ENCODE data around the gene VWA8.
"Not testable (repeated sequence)": the region's sequence is repeated elsewhere in the genome, so short reads cannot be mapped to it uniquely, and the experiment has no call there.

The VWA8 gene

DNA sequence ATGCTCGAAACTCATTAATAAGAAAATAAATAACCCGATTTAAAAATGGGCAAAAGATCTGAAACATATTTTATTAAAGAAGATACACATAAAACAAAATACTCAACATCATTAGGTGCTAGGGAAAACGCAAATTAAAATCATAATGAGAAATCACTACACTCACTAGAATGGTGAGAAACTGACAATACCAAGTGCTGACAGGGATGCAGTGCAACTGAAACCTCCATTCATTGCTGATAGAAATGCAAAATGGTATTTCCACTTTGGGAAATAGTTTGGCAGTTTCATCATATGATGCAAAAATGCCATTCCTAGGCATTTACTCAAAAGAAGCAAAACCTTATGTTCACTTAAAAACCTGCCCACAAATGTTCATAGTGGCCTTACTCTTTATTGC, 278.1 kb downstream of the VWA8 start:
- DNase-seq (ENCODE audit: low read depth), result no peak

DNA sequence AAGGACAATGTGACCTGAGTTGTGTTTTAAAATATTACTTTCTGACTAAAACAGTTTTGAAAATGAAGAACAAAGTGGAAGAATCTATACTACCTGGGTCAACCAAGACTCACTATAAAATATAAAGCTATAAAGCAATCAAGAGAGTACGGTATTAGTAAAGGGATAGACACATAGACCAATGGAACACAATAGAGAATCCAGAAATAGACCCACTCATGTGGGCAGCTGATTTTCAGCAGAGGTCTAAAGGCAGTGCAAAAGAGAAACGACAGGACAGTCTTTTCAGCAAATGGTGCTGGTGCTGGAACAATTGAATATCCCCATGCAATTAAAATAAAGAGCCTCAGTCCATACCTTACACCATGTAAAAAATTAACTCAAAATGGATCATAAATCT, 278.9 kb downstream of the VWA8 start:
- DNase-seq (ENCODE audit: low read depth), result no peak

DNA sequence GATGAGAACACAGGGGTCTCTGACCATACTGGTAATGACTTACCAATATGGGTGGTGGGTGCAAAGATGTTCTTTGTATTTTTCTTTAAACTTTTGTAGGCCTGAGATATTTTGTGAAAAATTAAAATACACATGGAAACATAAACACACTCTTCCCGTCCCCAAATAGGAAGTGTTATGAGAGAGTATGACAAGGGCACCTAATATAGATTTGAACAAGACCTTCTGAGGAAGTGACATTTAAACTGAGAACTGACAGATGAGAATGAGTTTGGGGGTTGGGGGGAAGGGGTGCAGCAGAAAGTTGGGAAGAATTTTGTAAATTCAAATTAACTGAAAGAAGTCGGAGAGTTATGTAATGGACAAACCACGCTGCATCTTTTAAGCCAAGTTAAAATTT, 279.3 kb downstream of the VWA8 start:
- no peak for DNase-seq (ENCODE audit: low read depth)

DNA sequence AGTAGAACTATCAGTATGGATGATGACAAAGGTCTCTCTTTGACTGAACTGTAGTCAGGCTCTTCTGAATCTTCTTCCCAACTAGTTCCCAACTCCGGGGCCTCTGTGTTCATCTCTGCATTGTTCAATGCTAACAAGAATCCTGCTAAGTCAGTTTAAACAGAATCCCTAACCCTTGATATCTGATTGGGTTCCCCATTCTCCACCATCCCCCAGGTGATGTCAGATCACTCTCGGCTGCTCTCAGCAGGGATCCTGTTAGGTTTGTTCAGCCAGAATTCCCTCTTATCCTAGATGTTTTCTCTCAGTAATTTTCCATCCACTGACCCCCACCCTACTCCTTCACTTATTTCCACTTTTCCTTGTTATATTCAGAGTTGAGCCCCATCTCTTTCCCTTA, 280.0 kb downstream of the VWA8 start:
- DNase-seq (ENCODE audit: low read depth), result no peak

DNA sequence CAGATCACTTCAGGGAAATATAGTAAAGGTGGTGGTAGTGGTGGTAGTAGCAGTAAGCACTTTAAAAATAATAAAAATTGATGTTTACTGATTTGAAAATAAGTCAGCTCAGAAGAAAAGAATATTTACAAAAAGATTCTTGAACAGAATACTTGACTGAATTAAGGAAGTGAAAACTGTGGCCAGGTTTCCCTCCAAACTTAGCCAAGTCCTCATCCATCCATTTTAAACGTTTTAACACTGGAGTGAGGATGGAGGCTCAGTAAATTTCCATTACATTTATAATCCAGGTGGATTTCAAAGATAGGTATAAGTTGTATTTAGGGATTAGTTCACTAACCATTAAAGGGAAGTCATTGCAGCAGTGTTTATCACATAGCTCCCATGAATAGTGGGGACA, 282.1 kb downstream of the VWA8 start:
- no peak for DNase-seq (ENCODE audit: low read depth)

DNA sequence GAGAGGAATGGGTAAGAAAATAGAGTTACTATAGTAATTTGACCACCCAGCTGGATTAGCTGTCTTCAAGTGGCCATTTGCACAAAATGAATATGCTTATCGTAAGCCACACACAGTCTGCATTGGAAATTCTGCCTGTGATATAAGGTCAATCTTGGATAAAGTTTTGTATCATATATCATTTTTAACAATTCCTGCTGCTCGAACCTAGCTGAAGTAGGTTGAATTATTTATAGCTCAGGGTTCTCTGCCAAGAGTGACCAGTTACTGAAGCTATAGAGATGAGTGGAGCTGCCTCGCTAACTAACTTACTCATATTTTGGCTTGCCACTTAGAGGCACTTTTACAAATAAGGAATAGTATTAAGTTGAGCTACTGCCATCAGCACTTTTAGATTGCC, 282.7 kb downstream of the VWA8 start:
- no peak for DNase-seq (ENCODE audit: low read depth)

DNA sequence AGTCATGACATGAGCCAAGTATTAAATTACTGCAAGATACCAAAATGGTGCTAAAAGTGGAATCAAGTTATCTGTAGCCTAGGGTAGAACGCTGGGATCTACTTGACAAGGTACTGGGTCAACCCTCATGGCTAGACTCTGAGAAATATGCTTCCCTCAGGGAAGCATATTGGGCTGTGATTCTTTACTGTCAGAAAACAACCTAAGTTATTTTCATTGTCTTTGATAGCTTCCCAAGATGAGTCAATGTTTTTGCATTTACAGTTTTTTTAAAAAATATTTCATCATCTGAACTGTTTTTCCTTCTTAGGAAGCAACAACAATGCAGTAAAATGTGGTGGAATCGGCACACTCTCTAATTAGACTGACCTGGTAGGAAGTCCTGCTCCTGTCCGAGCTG, 285.6 kb downstream of the VWA8 start:
- no peak for DNase-seq (ENCODE audit: low read depth)

DNA sequence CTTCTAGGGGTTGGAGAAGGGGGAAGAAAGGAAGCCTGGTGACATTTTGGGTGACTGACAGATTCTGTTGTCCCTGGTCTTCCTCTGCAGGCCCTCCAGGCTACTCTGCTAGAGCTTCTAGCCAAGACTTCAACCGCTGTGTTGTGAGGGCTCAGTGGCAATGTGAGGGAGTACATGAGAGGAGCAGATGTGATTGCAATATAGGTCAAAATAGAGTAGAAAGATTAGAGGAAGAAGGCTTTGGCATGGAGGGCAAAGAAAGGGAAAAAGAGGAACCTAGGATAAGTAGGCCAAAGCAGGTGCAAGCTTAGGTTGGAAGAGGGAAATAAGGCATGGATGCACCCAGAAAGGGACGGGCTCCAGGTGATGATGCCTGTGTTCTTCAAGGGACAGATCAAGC, 286.7 kb downstream of the VWA8 start:
- no peak for DNase-seq (ENCODE audit: low read depth)

DNA sequence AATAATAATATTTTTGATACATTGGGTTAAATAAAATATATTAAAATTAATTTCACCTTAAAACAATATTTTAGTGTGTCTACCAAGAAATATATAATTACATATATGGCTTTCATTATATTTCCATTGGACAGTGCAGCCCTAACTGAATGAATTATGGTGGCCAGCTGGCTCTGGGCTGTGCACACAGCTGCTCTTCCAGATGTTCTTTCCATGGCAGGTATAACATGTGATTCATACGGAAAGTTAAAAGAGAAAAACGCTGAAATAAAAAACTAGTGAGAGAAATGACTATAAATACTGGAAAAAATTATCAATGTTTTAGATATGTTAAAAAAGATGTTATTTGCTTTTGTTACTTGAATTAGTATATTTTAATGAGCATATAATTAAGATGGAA, 287.3 kb downstream of the VWA8 start:
- no peak for DNase-seq (ENCODE audit: low read depth)

DNA sequence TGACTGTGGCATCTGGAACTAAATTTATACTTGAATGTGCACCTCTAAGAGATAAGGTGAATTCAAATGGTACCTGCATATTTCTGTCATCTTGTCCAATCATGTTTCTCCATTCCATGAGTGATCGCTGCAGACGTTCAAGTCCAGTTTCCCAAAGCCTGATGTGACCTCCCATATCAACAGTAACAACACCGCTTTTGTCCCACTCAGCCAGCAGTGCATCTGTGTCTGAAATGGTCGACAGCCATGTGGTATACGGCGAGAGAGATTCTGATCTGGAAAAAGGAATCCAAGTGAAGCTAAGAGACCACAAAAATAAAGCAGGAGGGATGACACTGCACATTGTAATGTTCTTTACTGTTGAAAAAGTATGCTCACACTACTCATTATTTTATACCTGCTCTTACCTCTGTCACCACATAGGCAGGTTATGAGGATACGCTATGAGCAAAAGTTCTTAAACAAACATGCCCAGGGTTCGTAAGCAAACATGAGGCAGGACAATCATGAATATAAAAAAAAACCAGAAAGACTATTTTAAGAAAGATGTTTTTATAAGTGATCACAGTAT, 290.0 kb downstream of the VWA8 start:
- no peak for DNase-seq (ENCODE audit: low read depth)

DNA sequence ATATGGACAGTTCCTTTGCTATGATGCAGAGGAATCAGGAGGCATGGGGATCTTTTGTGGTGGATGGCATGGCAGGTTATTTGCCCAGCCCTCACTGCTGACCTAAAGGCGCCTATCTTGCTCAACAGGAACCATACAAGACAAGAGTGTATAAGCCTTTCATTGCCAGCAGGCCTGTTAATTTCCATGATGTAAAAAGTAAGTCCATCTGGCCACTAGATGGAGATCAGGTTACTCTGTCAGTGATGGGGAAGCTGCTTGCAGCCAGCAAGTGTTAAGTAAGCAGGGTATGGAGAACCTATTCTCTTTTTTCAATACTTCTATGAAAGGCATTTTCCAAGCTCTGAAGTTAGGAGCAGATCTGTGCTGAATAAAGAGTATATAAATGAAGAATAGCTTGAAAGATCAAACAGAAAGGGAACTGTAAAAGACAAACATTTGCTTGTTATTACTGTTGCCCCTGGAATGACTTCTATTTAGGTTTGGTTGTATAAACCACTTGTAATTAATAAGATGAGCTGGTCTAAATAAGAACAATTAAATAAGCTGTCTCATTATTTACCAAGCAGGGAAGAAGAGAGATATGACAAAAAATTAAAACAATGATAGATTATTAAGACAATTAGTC, 292.7 kb downstream of the VWA8 start:
- DNase-seq (ENCODE audit: low read depth), result peak; percentile 7

DNA sequence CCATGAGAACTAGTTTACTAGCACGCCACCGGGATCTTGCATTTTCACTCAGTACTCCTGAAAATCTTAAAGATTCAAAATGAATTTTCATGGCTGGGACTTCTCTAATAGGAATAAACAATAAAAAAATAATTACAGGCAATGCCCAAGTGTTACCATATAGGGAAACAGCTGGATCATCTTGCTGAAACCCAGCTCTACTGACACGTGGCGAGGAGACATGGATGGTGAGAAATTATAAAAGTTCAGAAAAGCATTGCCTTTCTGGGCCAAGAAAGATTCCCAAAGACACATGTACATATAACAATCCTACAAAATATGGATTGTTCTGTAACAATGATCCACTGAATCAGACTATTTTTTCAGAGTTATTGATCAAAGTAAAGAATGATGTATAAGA, 294.3 kb downstream of the VWA8 start:
- DNase-seq (ENCODE audit: low read depth), result no peak

DNA sequence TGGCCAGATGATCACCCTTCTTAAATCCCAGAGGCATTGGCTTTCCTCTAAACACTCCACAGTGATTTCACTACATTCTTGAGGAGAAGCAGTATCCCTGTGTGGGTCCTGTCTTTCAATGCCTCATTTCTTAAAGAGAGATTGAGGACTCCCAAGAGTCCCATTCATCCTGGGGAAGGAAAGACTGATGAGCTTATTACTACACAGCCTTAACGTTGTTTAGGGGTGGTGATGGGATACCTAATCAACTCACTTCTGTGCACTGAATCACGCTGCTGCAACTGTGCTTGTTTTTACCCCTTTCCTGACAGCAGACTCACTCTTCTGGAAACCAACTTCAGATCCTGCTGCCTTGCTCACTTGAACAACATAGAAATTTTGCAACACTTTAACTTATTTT, 300.5 kb downstream of the VWA8 start:
- DNase-seq (ENCODE audit: low read depth), result no peak

DNA sequence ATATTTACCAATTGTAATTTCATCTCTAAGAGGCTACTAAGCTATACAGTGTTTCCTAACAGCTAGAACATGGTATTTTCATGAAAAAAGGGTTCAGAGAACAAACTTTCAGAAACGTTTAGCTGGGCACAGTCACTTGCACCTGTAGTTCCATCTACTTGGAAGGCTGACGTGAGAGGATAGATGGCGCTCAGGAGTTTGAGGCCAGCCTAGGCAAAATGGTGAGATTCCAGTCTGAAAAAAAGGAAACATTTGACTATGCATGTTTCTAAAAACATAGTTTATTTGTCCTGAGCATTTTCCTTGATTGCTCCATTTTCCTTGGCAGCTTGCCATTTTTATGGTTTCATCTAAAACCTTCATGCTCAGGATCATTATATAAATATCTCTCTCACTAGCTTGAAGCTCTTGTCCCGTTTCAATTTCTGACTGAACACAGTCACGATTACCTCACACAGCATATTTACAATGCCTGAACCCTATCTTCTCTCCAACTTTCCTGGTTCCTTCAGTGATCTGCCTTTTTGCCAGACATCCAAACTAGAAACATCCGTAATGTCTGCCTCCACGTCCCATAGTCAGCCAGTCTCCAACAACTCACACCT, 302.8 kb downstream of the VWA8 start:
- no peak for DNase-seq (ENCODE audit: low read depth)

DNA sequence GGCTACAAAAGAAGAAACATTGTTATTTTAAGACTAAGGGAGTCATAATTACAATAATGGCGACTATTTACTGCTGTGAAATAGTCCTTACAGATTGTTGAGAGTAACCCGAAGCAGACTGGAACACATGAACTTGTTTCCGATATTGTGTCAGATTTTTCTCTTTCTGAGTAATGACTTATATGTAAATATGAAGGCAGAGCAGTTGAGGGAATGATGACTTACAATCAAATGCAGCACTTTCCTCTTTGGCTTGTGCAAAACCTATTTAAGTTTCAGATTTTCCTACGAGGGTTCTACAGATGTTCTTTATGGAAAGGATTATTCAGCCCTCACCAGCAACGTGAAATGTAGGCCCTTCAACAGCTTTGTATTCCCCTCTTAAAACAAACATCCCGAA, 304.9 kb downstream of the VWA8 start:
- no peak for DNase-seq (ENCODE audit: low read depth)

DNA sequence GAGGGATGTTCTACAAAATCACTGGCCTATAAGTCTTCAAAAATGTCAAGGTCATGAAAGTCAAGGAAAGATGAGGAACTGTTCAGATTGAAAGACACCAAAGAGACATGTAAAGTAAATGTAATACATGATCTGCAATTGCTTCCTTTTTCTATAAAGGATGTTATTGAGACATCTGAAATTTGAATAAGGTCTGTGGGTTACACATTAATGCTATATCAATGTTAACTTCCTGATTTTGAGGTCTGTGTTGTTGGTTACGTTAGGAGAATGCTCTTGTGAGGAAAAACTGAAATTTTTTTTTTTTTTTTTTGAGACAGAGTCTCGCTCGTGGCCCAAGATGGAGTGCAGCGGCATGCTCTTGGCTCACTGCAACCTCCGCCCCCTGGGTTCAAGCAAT, 306.1 kb downstream of the VWA8 start:
- DNase-seq (ENCODE audit: low read depth), result no peak

DNA sequence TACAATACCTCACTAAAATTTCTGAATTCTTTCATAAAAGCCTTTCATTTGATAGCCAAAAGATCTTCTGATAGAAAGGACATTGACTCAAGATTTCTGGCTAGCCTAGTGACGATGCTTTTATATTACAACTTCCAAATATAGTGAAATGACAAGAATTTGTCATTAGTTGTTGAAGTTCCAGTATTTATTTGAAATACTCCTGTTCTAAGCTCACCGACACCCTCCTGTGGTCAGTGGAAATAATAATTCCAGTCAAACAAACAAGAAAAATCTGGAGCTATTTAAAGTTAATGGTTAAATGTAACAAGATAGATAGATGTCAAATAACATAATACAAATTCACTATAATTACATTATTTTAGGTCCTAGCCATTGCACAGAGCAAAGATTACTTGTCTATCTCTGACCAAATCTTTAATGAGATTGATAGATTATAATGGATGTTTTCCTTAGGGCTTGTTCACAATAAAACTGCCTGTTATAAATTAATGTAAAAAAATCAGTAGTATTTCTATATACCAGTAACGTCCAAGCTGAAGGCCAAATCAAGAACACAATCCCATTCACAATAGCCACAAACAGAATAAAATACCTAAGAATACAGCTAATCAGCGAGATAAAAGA, 308.1 kb downstream of the VWA8 start:
- DNase-seq (ENCODE audit: low read depth), result no peak

DNA sequence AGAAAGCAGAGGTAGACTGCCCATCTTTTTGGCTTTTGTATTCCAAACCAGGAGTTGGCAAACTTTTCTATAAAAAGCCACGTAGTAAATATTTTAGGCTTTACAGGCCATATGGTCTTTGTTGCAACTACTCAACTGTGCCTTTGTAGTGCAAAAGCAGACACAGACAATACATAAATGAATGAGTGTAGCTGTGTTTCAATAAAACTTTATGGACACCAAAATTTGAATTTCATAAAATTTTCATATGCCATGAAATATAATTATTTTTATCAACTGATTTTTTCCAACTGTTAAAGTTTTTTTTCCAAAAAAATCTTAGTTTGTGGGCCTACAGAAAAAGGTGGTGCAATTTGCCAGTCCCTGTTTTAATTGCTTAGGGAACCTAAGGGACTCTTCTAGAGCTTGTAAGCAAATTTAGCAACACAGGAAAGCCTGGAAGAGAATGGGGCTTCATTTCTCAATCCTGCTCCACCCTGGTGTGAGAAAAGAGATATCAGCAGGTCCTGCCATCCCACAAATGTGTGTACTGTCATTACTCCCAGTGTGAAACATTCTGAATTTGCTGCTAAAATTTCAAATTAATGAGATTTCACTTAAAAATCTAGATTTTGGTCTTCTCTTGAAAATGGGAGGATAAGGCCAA, 309.4 kb downstream of the VWA8 start:
- DNase-seq (ENCODE audit: low read depth), result no peak

DNA sequence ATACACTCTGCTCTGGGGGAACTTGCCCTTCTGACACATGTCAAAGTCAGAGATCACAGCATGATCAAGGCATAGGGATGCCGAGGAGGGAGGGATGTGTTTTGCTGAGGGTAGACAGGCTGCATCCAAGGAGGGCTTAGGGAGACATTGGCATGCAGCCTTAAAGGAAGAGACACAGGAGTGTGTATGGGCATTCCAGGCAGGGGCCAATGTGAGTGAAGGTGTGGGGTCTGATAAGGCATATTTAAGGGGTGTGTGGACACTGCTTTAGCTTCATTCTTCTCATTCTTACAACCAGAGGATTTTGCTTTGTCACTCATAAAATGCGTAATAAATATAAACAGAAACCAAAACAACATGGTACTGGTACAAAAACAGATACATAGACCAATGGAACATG, 310.2 kb downstream of the VWA8 start:
- no peak for DNase-seq (ENCODE audit: low read depth)

DNA sequence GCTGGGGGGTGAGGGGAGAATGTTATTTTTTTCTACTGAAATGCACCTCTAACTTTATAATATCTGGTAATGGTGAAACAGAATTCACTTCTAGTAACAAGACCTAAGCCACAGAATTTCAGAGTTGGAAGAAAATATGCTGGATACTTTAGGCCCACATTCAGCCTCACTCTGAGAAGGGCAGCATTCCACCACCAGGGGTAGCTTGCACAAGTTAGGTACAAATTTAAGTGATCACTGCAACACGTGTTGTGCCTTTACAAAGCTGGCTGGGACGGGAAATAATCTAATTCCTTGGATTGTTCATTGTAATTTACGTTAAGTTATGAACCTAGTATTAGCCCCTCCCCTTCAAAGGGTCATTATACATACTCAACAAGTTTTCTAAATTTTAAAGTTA, 311.2 kb downstream of the VWA8 start:
- DNase-seq (ENCODE audit: low read depth), result no peak

DNA sequence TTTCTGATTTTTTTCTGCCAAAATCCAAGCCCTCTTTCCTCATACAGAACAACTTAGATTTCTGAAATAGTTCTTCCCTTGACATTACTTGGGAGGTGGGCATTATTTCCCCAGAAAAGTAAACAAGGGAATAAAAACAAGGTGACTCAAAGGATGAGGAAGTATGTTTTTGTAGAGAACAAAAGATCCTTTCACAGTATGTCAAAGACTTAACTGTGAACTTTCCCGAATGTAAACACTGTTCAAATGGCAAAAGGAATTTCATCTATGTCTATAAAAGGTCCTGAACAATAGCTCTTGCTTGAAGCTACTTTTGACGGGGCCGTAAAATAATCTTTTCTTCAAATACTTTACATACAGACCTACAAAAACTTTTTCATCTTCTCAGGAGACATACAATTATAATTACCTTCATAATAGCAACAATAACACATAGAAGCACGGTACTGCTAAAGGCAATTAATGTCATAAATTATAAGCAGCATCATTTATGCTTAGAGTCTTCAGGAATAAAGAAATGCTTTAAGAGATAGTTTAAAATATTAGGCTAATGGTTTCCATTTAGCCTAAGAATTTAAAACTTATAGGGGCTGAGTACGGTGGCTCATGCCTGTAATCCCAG, 312.5 kb downstream of the VWA8 start:
- DNase-seq (ENCODE audit: low read depth), result no peak

DNA sequence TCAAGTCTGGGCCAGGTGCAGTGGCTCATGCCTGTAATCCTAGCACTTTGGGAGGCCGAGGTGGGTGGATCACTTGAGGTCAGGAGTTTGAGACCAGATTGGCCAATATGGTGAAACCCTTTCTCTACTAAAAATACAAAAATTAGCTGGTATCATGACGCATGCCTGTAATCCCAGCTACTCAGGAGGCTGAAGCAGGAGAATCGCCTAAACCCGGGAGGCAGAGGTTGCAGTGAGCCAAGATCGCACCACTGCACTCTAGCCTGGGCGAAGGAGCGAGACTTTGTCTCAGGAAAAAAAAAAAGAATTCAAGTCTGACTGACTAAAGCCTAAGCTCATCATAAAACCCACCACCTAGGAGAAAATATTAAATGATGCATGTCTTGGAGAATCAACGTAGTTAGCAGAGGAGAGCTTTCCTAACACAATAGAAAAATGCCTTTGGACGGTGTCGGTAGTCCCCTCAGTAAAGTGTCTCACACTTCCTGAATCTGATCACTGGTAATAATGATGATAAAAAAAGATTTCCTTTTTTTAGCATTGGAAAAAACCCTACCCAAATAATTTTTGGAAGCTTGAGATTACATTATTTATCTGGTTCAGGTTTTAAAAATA, 313.1 kb downstream of the VWA8 start:
- not testable (repeated sequence) for DNase-seq (ENCODE audit: low read depth)
